Measurements from ENCODE around the gene ZNF669. TPM values are rescaled to one million over a fixed set of nuclear protein-coding genes. Genes with fewer than 3 reads are reported as not detected.

ZNF669 gene
- total RNA-seq, 2 donors from 2014 or later = 8.4 to 11.6 TPM

DNA sequence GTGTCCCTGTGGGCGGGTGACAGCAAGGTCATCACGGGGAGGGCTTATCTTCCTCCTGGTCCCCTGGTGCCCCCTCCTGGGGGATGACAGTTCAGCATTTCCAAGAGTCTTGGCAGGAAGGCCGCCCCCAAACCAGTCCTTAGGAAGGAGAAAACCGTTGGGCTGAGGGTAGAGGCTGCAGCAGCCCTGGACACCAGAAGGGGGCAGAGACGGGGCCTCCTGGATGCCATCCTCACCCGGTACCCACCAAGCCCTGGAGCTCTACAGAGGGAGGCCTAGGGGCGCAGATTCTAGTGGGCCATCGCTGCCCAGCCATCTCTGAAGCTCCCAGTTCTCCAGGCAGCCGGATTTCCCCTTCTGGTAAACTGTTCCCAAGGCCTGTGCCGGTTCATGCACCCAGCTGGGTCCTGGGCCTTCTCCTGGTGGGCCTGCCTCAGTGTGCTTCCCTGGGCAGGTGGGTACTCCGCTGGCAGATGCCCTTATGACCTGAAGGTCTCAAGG, 14.8 kb upstream of the ZNF669 start:
- ATAC-seq (peak; percentile 30), DNase-seq (no peak)
- H3K9me3 ChIP-seq (ENCODE audit: control insufficient read depth, low read length, poor library complexity, severe bottlenecking) = no peaks in the 10 kb centered on the region
- H3K27me3 Mint-ChIP-seq = peaks cover 5% of the 10 kb centered on the region
- H3K27ac Mint-ChIP-seq = no peak overlapping the region
- H3K4me3 Mint-ChIP-seq = no peak overlapping the region
- H3K4me1 Mint-ChIP-seq = peaks cover 4% of the 10 kb centered on the region
- peaks cover 2% of the 10 kb centered on the region for H3K36me3 Mint-ChIP-seq (ENCODE audit: low read depth)

GRCh38 chr1:247115545-247115944, 11.4 kb upstream of the ZNF669 start:
- DNase-seq = no peak
- Mint-ChIP-seq H3K36me3 (ENCODE audit: low read depth) (peaks cover 5% of the 10 kb centered on the region), H3K4me1 (peaks cover 9% of the 10 kb centered on the region), H3K27me3 (peaks cover 20% of the 10 kb centered on the region), H3K27ac (no peak overlapping the region), H3K4me3 (no peak overlapping the region)
- H3K9me3 ChIP-seq (ENCODE audit: control insufficient read depth, low read length, poor library complexity, severe bottlenecking) = no peaks in the 10 kb centered on the region
- no peak for ATAC-seq

GRCh38 chr1:247115141-247115510, 11.0 kb upstream of the ZNF669 start:
- H3K9me3 ChIP-seq (ENCODE audit: control insufficient read depth, low read length, poor library complexity, severe bottlenecking) = no peaks in the 10 kb centered on the region
- Mint-ChIP-seq H3K4me3 (no peak overlapping the region), H3K36me3 (ENCODE audit: low read depth) (peaks cover 5% of the 10 kb centered on the region), H3K27ac (no peak overlapping the region), H3K27me3 (peaks cover 24% of the 10 kb centered on the region), H3K4me1 (peaks cover 9% of the 10 kb centered on the region)
- DNase-seq (no peak), ATAC-seq (no peak)

GRCh38 chr1:247114351-247115140, 10.4 kb upstream of the ZNF669 start:
- ATAC-seq (no peak), DNase-seq (no peak)
- H3K27ac Mint-ChIP-seq = no peak overlapping the region
- peaks cover 9% of the 10 kb centered on the region for H3K36me3 Mint-ChIP-seq (ENCODE audit: low read depth)
- no peak overlapping the region for H3K4me3 Mint-ChIP-seq
- peaks cover 11% of the 10 kb centered on the region for H3K4me1 Mint-ChIP-seq
- H3K27me3 Mint-ChIP-seq = peaks cover 30% of the 10 kb centered on the region
- no peaks in the 10 kb centered on the region for H3K9me3 ChIP-seq (ENCODE audit: control insufficient read depth, low read length, poor library complexity, severe bottlenecking)

DNA sequence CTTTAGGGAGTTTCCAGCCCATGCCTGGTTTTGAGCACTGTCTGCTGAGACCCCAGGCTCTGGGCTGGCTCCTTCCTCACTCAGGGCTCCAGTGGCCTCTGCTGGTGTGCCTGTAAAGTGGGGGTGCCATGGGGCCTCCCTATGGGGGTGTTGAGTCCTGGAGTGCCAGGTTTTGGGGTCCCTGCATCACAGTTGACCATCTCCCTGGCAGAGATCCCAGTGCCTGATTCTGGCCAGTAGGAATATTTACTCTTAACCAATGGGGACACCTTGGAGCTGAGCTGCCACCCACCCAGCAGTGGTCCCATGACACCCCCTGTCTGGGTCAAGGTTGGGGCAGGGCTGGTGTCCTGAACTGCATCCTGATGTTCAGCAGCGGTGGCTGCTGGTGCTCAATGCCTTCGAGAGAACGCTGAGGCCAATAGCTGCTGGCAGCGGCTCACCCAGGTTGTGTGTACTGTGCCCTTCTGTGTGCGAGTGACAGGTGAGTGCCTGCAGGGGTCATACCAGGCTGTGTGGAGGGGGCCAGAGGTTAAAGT, 9.6 kb upstream of the ZNF669 start:
- Mint-ChIP-seq H3K36me3 (ENCODE audit: low read depth) (peaks cover 9% of the 10 kb centered on the region), H3K27me3 (peaks cover 37% of the 10 kb centered on the region), H3K4me1 (peaks cover 11% of the 10 kb centered on the region), H3K27ac (no peak overlapping the region), H3K4me3 (no peak overlapping the region)
- ATAC-seq (no peak), DNase-seq (no peak)
- H3K9me3 ChIP-seq (ENCODE audit: control insufficient read depth, low read length, poor library complexity, severe bottlenecking) = no peaks in the 10 kb centered on the region

DNA sequence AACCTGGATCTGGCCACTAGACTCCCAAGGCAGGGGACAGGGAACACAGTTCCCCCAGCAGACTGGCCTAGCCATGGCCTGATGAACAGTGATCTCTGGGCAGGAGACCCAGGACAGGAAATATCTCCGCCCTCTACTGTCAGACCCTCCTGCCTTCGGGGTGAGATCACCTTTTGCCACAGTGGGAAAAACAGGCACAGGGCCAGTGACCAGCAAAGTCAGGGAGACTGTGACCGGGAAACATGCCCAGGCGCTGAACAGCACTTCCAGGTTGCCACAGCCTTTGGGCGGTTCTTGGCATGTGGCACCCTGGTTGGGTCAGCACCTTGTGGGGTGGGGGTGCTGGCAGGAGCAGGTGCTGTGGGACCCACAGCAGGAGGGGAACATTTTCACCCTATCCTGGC, 8.9 kb upstream of the ZNF669 start:
- H3K9me3 ChIP-seq (ENCODE audit: control insufficient read depth, low read length, poor library complexity, severe bottlenecking) = no peaks in the 10 kb centered on the region
- H3K27ac Mint-ChIP-seq = no peak overlapping the region
- H3K4me3 Mint-ChIP-seq = no peak overlapping the region
- no peak for ATAC-seq
- no peak for DNase-seq
- H3K4me1 Mint-ChIP-seq = peaks cover 11% of the 10 kb centered on the region
- H3K36me3 Mint-ChIP-seq (ENCODE audit: low read depth) = peaks cover 9% of the 10 kb centered on the region
- peaks cover 44% of the 10 kb centered on the region for H3K27me3 Mint-ChIP-seq

- Mint-ChIP-seq H3K36me3 (ENCODE audit: low read depth) (peaks cover 9% of the 10 kb centered on the region), H3K4me3 (peak overlapping the region; percentile 77), H3K27me3 (peaks cover 51% of the 10 kb centered on the region), H3K27ac (no peak overlapping the region), H3K4me1 (peaks cover 11% of the 10 kb centered on the region)
- ATAC-seq (no peak), DNase-seq (no peak)
- H3K9me3 ChIP-seq (ENCODE audit: control insufficient read depth, low read length, poor library complexity, severe bottlenecking) = no peaks in the 10 kb centered on the region
These were observed 8.3 kb upstream of the ZNF669 start for GRCh38 chr1:247112479-247112781.

- H3K9me3 ChIP-seq (ENCODE audit: control insufficient read depth, low read length, poor library complexity, severe bottlenecking) = no peaks in the 10 kb centered on the region
- H3K27me3 Mint-ChIP-seq = peaks cover 56% of the 10 kb centered on the region
- no peak for DNase-seq
- H3K4me3 Mint-ChIP-seq = peak overlapping the region; percentile 57
- H3K27ac Mint-ChIP-seq = no peak overlapping the region
- H3K36me3 Mint-ChIP-seq (ENCODE audit: low read depth) = peaks cover 9% of the 10 kb centered on the region
- H3K4me1 Mint-ChIP-seq = peaks cover 11% of the 10 kb centered on the region
- peak; percentile 55 for ATAC-seq
These were observed 7.7 kb upstream of the ZNF669 start for GRCh38 chr1:247111700-247112478.

DNA sequence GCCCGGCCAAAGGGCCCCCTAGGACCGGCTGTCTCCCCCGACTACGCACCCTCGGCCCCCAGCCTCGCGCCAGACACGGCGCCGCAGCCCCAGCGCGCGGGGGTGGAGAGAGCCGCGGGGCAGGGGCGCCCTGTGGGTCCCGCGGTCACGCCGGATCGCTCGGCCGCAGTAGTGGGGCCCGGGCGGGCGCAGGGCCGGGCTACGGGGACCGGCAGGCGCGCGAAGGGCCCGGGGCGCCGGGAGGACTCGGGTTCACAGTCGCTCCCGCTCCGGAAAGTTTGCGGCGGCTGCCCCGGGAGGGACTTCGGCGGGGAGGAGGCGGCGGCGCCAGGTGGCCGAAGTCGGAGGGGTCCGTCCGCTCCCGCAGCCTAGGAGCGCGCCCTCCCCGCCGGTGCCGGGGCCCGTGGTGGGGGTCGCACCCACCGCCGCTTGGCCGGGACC, 7.1 kb upstream of the ZNF669 start:
- Mint-ChIP-seq H3K27ac (no peak overlapping the region), H3K4me3 (peak overlapping the region; percentile 87), H3K36me3 (ENCODE audit: low read depth) (peaks cover 9% of the 10 kb centered on the region), H3K27me3 (peaks cover 59% of the 10 kb centered on the region), H3K4me1 (peaks cover 11% of the 10 kb centered on the region)
- no peak for DNase-seq
- H3K9me3 ChIP-seq (ENCODE audit: control insufficient read depth, low read length, poor library complexity, severe bottlenecking) = no peaks in the 10 kb centered on the region
- ATAC-seq = peak; percentile 50

- Mint-ChIP-seq H3K4me3 (peak overlapping the region; percentile 87), H3K4me1 (peaks cover 11% of the 10 kb centered on the region), H3K36me3 (ENCODE audit: low read depth) (peaks cover 9% of the 10 kb centered on the region), H3K27ac (peak overlapping the region; percentile 19), H3K27me3 (peaks cover 64% of the 10 kb centered on the region)
- DNase-seq = no peak
- ATAC-seq = peak; percentile 33
- no peaks in the 10 kb centered on the region for H3K9me3 ChIP-seq (ENCODE audit: control insufficient read depth, low read length, poor library complexity, severe bottlenecking)
These were observed 6.6 kb upstream of the ZNF669 start for GRCh38 chr1:247110627-247111258.

GRCh38 chr1:247107694-247108093, 3.5 kb upstream of the ZNF669 start:
- Mint-ChIP-seq H3K4me3 (no peak overlapping the region), H3K36me3 (ENCODE audit: low read depth) (peaks cover 7% of the 10 kb centered on the region), H3K27me3 (peaks cover 50% of the 10 kb centered on the region), H3K4me1 (peaks cover 16% of the 10 kb centered on the region), H3K27ac (no peak overlapping the region)
- no peak for DNase-seq
- H3K9me3 ChIP-seq (ENCODE audit: control insufficient read depth, low read length, poor library complexity, severe bottlenecking) = no peaks in the 10 kb centered on the region
- no peak for ATAC-seq

- H3K27me3 Mint-ChIP-seq = peaks cover 48% of the 10 kb centered on the region
- peaks cover 15% of the 10 kb centered on the region for H3K4me1 Mint-ChIP-seq
- no peak for ATAC-seq
- peaks cover 12% of the 10 kb centered on the region for H3K9me3 ChIP-seq (ENCODE audit: control insufficient read depth, low read length, poor library complexity, severe bottlenecking)
- no peak overlapping the region for H3K27ac Mint-ChIP-seq
- peaks cover 12% of the 10 kb centered on the region for H3K36me3 Mint-ChIP-seq (ENCODE audit: low read depth)
- H3K4me3 Mint-ChIP-seq = no peak overlapping the region
- no peak for DNase-seq
These were observed 1.8 kb upstream of the ZNF669 start for GRCh38 chr1:247105966-247106365.

GRCh38 chr1:247104965-247105364, 809 bp upstream of the ZNF669 start:
- H3K27ac Mint-ChIP-seq = no peak overlapping the region
- peaks cover 38% of the 10 kb centered on the region for H3K27me3 Mint-ChIP-seq

More at GRCh38 chr1:247104965-247105364, 809 bp upstream of the ZNF669 start:
- H3K4me3 Mint-ChIP-seq = peak overlapping the region; percentile 92
- peaks cover 8% of the 10 kb centered on the region for H3K36me3 Mint-ChIP-seq (ENCODE audit: low read depth)
- H3K4me1 Mint-ChIP-seq = peaks cover 11% of the 10 kb centered on the region
- no peak for DNase-seq
- H3K9me3 ChIP-seq (ENCODE audit: control insufficient read depth, low read length, poor library complexity, severe bottlenecking) = peaks cover 17% of the 10 kb centered on the region
- no peak for ATAC-seq

All from T-helper 17 cell (primary cell).